Activated CD8-positive, alpha-beta memory T cell treated with anti-CD3 and anti-CD28 coated beads for 36 hours (primary cell): Measurements from ENCODE around the gene DGKG. TPM values are rescaled to one million over a fixed set of nuclear protein-coding genes. Genes with fewer than 3 reads are reported as not detected.

ENCODE experiments used
- CTCF ChIA-PET: fragments of 350-600 bp; sonication (Branson Sonifier 250); formaldehyde crosslinking; loops from one replicate; lab custom pipeline; 2021; ENCODE audit warnings: antibody characterized with exemption; lab: Charles Lee
- POLR2A ChIA-PET: fragments of 350-600 bp; sonication (Branson Sonifier 250); formaldehyde crosslinking; loops from one replicate; lab custom pipeline; 2021; ENCODE audit warnings: antibody characterized with exemption; lab: Charles Lee
- total RNA-seq, 2 experiments: library from RNA; stranded (reverse); gene quantifications; one replicate each; pipeline ENCODE4 v1.2.3, GENCODE V29; 2021

DGKG gene
- total RNA-seq, 2 experiments from 2014 or later: 0.42 to 0.67 TPM

DNA sequence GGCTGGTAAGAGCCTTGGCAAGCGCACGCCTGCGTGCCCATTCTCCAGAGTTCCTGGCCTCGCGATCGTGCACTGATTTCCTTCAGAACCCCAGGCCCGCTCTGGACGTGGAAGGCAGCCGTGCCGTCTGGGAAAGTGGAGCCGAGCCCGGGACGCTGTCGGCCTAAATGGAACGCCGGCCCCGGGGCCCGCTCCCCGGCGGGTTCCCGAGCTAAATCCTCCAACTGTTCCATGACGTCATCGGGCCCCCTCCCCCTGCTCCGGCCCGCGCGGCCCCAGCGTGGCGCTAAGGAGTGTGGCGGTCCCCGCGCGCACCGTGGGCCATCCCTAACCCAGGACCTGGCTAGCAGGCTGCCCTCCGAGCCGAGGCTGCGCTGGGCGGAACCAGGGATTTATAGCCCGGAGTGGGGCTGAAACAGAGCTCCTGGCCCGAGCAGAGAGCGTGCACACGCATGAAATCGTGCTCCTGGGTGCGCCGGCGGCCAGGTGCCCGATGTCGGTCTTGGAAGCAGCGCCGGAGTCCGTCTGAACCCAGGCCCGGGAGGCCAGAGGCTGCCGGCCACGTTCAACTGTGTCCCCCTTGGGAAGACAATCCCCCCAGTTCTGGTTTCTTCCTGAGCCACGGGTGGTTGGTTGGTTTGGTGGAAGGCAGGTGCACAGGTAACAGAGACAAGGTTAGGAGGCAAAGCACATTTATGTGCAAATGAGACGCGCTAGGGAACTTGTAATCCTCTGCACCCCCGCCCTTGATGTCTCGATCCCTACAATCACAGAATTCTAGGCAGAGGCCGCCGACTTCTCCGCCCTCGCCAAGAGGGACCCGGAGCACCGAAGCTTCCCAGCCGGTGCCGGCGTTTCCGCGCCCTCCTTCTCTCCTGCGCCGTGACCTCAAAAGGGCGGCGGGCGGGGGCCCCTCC lies 168.2 kb downstream of the DGKG start:
- ChIA-PET CTCF (no interaction called here), POLR2A (no interaction called here)

- ChIA-PET POLR2A (no interaction called here), CTCF (no interaction called here)
Measured at GRCh38 chr3:186192823-186193222, 169.2 kb downstream of the DGKG start.

DNA sequence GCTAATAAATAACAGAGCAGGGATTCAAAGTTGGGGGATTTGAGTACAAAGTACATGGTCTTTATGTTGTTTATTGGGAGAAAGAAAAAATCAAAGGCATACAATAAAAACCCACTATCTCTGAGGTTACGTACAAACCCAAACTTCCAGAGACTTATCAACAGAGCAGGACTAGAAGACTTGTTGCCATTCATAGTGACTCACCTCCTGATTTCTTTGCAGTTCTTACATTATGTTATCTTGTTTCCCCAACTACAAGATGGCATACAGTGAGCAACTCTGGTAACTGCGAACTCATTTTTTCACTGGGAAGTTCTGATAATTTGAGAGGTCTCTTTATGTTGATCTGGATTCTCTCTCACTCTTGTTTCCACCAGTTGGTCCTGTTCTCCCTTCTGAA lies 172.5 kb downstream of the DGKG start:
- CTCF ChIA-PET: interaction anchor here (0.6 kb wide), 1 partner anchor 630 kb away, joined by 3 read pairs; no protein-coding TSS in a partner anchor
- POLR2A ChIA-PET: no interaction called here

GRCh38 chr3:186187401-186188275 lies 174.4 kb downstream of the DGKG start:
- CTCF ChIA-PET: interaction anchor here (0.5 to 1.1 kb wide), 2 partner anchors 204 to 864 kb away, joined by 3 read pairs; no protein-coding TSS in a partner anchor
- POLR2A ChIA-PET: no interaction called here

DNA sequence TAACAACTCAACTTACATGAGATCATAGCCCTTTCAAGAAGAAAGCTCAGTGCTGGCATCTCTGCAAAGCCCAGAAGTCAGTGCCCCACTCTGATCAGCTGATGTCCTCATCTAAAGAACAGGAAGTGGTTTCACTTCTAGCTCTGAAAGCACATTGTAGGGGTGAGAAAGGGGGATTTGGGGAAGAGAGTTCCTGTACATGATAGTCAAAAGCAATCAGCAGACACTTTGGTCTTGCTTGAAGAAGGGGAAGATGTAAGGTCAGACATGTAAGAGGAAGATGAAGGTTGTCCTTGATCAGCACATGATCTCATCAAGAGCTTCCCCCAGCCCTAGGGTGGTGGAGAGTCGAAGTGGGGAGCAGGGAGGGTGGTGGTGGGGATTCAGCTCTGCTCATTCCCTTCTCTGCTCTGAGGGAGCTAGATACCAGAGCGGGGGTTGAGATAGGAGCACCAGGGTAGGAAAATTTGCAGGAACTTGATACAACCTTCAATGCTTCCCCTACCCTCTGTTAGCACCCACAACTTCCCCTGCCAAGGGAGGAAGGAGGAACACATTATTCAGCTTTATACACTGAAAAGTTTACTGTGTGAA lies 176.7 kb downstream of the DGKG start:
- ChIA-PET CTCF (no interaction called here), POLR2A (no interaction called here)

GRCh38 chr3:186184021-186184420 lies 178.0 kb downstream of the DGKG start:
- CTCF ChIA-PET: no interaction called here

DNA sequence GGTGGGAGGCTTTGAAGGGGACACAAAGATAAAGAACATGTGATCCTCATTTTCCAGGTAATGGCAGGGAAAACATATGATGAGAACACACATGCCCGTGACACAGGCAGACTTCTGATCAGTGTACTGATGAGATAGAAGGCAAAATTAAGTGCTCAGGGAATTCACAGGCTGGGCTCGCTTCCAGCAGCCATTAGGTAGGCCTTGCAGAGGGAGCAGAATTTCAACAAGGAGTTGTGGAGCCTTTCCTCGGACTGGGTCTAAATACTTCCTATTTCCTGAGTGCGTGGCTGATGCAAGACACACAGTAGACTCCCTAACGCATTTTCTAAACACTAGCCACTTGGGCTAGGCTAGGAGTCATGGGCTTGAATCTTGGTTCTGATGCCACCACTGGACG lies 179.2 kb downstream of the DGKG start:
- ChIA-PET CTCF (interaction anchor here (1.5 kb wide), 1 partner anchor 60 kb away, joined by 5 read pairs; no protein-coding TSS in a partner anchor), POLR2A (no interaction called here)

More at GRCh38 chr3:186184021-186184420, 178.0 kb downstream of the DGKG start:
- POLR2A ChIA-PET: no interaction called here

DNA sequence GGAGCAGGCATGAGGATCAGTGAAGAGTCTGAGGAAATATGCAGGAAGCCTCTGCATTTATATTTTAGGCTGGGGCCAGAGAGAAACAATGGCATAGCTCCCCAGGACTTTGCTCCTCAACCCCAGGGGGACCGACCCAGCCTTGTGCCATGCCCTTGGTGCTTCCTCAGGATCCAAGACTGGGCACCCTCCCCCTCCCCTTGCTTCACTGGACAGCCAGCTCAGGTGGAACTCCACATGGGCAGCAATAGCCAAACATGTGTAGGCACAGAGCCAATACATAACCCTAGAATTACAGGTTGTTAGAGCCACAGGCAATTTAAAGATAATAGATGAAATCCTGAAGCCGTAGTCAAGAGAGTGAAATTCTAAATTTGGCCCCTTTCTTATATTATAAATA lies 180.1 kb downstream of the DGKG start:
- CTCF ChIA-PET: no interaction called here
- POLR2A ChIA-PET: no interaction called here

DNA sequence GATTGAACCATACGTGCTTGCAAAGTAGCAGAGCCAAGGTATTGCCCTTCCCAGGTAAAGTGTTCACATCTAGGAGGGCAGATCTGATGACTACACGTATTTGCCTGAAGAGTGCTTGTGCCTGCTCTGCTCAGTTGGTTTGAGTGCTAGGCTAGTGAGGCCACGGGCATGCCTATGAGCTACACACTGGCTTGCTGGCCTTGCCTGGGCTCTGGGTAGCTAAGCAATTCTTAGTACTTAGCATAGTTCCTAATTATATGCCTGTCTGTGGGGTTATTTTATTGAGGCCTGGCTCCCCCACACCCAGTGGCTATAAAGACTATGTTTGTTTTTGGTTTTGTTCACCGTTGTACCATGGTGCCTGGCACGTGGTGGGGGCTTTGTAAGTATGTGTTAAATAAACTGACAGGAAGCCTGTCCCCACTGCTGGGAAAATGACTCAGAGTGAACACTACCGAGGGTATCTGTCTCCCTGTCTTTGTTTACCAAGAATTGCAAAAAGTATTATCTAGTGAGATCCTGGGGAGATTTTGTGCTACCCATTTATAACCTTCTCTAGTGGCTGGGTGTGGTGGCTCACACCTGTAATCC lies 181.0 kb downstream of the DGKG start:
- ChIA-PET POLR2A (no interaction called here), CTCF (no interaction called here)

- ChIA-PET CTCF (no interaction called here), POLR2A (no interaction called here)
Measured at GRCh38 chr3:186180151-186180550, 181.9 kb downstream of the DGKG start.

DNA sequence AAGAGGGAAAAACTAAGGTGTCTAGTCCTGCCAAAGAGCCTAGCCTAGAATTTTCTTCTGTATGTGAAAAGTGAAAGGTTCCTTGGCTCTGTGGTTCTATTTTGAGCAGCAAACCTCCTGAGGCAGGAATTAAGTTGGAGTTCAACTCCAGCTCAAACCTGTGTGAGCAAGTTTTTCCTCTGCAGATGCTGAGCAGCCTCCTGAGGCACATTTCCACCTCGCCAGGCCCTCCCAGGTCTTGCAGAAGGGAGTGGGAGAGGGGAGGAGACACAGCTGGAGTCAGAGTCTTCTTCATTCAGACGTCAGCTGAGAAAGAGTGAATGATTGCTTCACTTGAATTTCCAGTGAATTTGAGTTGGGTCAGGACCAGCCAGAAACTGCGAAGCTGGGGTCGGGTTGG lies 183.6 kb downstream of the DGKG start:
- ChIA-PET POLR2A (no interaction called here), CTCF (no interaction called here)

- POLR2A ChIA-PET: no interaction called here
- CTCF ChIA-PET: no interaction called here
Measured at GRCh38 chr3:186176373-186176990, 185.6 kb downstream of the DGKG start.

- ChIA-PET CTCF (no interaction called here), POLR2A (no interaction called here)
Measured at GRCh38 chr3:186173224-186173815, 188.7 kb downstream of the DGKG start.

GRCh38 chr3:186172353-186172752 lies 189.7 kb downstream of the DGKG start:
- POLR2A ChIA-PET: no interaction called here
- CTCF ChIA-PET: no interaction called here

- POLR2A ChIA-PET: no interaction called here
- CTCF ChIA-PET: no interaction called here
Measured at GRCh38 chr3:186171521-186171920, 190.5 kb downstream of the DGKG start.

GRCh38 chr3:186170516-186170915 lies 191.5 kb downstream of the DGKG start:
- ChIA-PET POLR2A (no interaction called here), CTCF (no interaction called here)

DNA sequence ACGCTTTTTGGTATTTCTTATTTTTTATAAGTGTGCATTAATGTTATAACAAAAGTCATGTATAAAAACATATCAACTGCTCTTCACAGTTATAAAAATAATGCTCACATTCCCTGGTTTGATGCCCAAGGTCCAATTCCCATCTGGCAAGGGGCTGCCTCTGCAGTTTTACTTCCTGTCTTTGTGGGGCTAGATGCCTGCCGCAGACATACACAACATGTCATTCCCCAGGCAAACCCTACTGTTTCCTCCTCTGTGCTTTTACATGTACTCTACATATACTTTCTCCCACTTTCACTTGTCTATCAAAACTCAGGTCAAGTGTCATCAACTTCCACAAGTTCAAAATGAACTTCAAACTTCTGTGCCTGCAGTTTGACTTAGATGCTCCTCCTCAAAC lies 192.7 kb downstream of the DGKG start:
- POLR2A ChIA-PET: no interaction called here

DNA sequence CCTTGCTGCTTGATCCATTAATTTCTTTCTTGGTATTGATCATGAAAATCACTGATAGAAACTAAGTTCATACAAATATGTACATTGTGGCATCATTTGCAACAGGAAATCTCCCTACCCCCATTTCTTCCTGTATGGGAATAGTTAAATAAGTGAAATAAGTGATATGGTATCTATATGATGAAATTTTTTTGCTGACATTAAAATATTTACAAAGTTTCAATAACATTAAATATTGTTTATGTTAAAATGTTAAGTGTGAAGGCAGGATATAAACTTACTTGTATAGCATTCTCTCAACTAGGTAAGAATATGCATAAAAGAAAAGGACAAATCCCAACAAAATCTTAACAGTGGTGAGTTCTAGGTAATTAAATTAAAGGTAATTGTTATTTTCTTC lies 193.1 kb downstream of the DGKG start:
- CTCF ChIA-PET: no interaction called here
- POLR2A ChIA-PET: no interaction called here

More for the DNA sequence above, 192.7 kb downstream of the DGKG start:
- CTCF ChIA-PET: no interaction called here
